ENCODE measurements around the gene CTU2. TPM values are rescaled to one million over a fixed set of nuclear protein-coding genes. Genes with fewer than 3 reads are reported as not detected.

Gene CTU2
- total and polyA plus RNA-seq, 10 donors: 7.2 to 28.2 (median 15.5) TPM

- Histone ChIP-seq H3K4me3 (no peak overlapping the region), H3K27ac (no peak overlapping the region), H3K27me3 (replicated peaks in 1 of 7) (no peaks in the 10 kb centered on the region), H3K4me1 (peaks cover 0 to under 1% (median 0%) of the 10 kb centered on the region in 6 donors), H3K9me3 (no peaks in the 10 kb centered on the region), H3K36me3 (peaks cover 3 to 86% (median 79%) of the 10 kb centered on the region in 6 donors)
- no peak for DNase-seq
- TF ChIP-seq POLR2AphosphoS5 (IDR thresholded peaks at IDR 0.05) (no peak), POLR2A (IDR thresholded peaks at IDR 0.05) (no peak)
- TF ChIP-seq, protein P1, sequence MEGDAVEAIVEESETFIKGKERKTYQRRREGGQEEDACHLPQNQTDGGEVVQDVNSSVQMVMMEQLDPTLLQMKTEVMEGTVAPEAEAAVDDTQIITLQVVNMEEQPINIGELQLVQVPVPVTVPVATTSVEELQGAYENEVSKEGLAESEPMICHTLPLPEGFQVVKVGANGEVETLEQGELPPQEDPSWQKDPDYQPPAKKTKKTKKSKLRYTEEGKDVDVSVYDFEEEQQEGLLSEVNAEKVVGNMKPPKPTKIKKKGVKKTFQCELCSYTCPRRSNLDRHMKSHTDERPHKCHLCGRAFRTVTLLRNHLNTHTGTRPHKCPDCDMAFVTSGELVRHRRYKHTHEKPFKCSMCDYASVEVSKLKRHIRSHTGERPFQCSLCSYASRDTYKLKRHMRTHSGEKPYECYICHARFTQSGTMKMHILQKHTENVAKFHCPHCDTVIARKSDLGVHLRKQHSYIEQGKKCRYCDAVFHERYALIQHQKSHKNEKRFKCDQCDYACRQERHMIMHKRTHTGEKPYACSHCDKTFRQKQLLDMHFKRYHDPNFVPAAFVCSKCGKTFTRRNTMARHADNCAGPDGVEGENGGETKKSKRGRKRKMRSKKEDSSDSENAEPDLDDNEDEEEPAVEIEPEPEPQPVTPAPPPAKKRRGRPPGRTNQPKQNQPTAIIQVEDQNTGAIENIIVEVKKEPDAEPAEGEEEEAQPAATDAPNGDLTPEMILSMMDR (IDR thresholded peaks at IDR 0.05 in 8 of 11, conservative IDR thresholded peaks at IDR 0.05 in 3 of 11): no peak
- intact Hi-C loops (cut with DNase I; ENCODE audit: low total_unique reads): no loop called here
- WGBS, 5 donors: 88 to 95% (median 94%) methylated on average over 3 to 15 of the region's 15 CpGs
Observed at GRCh38 chr16:88716201-88716600, 9.9 kb downstream of the CTU2 start.

DNA sequence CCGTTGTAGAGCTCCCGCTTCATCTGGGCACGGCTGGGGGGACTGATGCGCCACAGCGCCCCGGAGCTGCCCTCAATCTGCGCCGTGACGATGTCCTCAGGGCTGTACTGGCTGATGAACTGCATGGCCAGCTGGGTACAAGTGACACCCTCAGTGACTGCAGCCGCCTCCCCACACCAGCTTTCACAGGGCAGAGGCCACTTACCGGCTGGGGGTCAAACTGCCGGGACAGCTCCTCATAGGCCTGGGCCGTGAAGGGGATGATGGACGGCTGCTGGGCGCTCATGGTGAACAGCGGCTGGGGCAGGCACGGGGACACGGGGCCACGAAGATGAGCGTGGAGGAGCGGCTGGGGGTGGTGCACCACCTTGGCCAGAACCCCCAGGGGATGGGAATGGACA, 10.3 kb downstream of the CTU2 start:
- WGBS, 5 donors: 93 to 97% (median 96%) methylated on average over 19 to 21 of the region's 21 CpGs
- DNase-seq: no peak
- Histone ChIP-seq H3K36me3 (peaks cover 3 to 90% (median 83%) of the 10 kb centered on the region in 6 donors), H3K27ac (no peak overlapping the region), H3K4me1 (no peaks in the 10 kb centered on the region), H3K27me3 (replicated peaks in 1 of 7) (no peaks in the 10 kb centered on the region), H3K9me3 (no peaks in the 10 kb centered on the region), H3K4me3 (no peak overlapping the region)
- intact Hi-C loops (cut with DNase I; ENCODE audit: low total_unique reads): no loop called here
- TF ChIP-seq, protein P1 (IDR thresholded peaks at IDR 0.05 in 8 of 11, conservative IDR thresholded peaks at IDR 0.05 in 3 of 11): no peak
- peak in 2 of 3 donors; percentile 21 to 45 for TF ChIP-seq POLR2AphosphoS5 (IDR thresholded peaks at IDR 0.05)

DNA sequence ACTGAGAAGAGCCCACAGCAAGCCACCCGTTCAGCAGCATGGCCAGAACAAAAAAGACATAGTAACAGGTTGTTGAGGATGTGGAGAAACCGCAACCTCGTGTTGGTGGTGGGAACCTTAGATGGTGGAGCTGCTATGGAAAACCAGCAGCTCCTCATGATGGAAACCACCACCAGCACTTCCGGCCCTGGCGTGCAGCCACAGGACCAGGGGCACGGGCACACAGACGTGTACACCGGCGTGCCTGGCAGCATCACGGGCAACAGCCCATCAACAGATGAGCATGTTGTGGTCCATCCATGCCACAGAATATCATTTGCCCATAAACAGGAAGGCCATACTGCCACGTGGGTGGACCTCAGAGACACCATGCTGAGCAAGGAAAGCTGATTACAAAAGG, 11.9 kb downstream of the CTU2 start:
- H3K36me3 ChIP-seq: peaks cover 12 to 100% (median 98%) of the 10 kb centered on the region in 6 donors
- DNase-seq: no peak
- 80 to 92% (median 87%) methylated on average over 10 to 11 of the region's 11 CpGs for WGBS, 5 donors

DNA sequence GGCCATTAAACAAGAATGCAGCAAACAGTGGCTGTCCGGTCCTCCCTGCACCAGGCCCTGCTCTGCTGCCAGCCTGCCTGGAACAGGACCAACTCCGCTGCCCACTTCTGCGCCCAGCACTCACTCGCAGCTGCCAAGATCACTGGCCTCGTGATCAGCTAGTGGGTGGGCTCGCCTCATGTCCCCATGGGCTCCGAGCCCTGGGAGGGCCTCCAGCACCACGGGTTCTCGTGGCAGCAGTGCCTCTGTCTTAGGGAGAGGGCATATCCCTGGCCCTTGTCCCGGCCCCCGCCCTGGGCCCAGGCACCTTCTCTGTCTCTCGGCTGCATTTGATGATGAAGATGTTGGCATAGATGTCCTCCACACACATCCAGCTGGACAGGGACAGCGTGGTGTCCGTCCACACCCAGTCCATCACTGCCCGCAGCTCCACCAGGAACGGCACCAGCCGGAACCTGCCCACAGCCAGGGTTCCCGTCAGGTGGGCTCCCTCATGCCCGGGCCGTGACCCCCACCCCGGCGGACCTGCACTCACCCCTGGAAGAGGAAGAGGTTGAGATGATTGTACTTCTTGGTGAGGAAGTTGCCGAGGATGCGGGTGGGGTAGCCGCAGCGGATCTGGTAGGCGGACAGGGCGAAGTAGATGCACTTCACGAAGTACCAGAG, 13.1 kb downstream of the CTU2 start:
- no peak for DNase-seq
- 90 to 94% (median 93%) methylated on average over 23 to 29 of the region's 29 CpGs for whole genome bisulfite sequencing, 5 donors
- H3K36me3 ChIP-seq: peaks cover 12 to 100% (median 98%) of the 10 kb centered on the region in 6 donors

More for the DNA sequence above, 11.9 kb downstream of the CTU2 start:
- intact Hi-C loops (cut with DNase I; ENCODE audit: low total_unique reads): no loop called here
- Histone ChIP-seq H3K4me1 (no peaks in the 10 kb centered on the region), H3K4me3 (no peak overlapping the region), H3K9me3 (no peaks in the 10 kb centered on the region), H3K27ac (no peak overlapping the region), H3K27me3 (replicated peaks in 1 of 7) (no peaks in the 10 kb centered on the region)
- TF ChIP-seq POLR2AphosphoS5 (IDR thresholded peaks at IDR 0.05): peak in 2 of 3 donors; percentile 10 to 54
- no peak for TF ChIP-seq POLR2A (IDR thresholded peaks at IDR 0.05)
- TF ChIP-seq, protein P1 (IDR thresholded peaks at IDR 0.05 in 8 of 11, conservative IDR thresholded peaks at IDR 0.05 in 3 of 11): no peak

More for the DNA sequence above, 13.1 kb downstream of the CTU2 start:
- no peaks in the 10 kb centered on the region for H3K9me3 ChIP-seq
- no peak overlapping the region for H3K4me3 ChIP-seq
- H3K27me3 ChIP-seq (replicated peaks in 1 of 7): no peaks in the 10 kb centered on the region
- intact Hi-C loops (cut with DNase I; ENCODE audit: low total_unique reads): no loop called here
- TF ChIP-seq POLR2AphosphoS5 (IDR thresholded peaks at IDR 0.05) (no peak), POLR2A (IDR thresholded peaks at IDR 0.05) (no peak)
- TF ChIP-seq, protein P1 (IDR thresholded peaks at IDR 0.05 in 8 of 11, conservative IDR thresholded peaks at IDR 0.05 in 3 of 11): no peak
- no peak overlapping the region for H3K27ac ChIP-seq
- H3K4me1 ChIP-seq: no peaks in the 10 kb centered on the region

Data from spleen (tissue), 11 donors.